Neuronal stem cell (in vitro differentiated cells): ENCODE measurements around the gene TRIM24.

Experiments used
- DNase-seq: peaks from one replicate; pipeline ENCODE4 v3.0.0-alpha.2; 2013; ENCODE audit warnings: low spot score
- H2AFZ ChIP-seq: one replicate; pipeline ENCODE4 v1.6.1; 2013; ENCODE audit warnings: mild to moderate bottlenecking, low read length, inconsistent platforms
- H2AK5ac ChIP-seq: 2 replicates; pipeline ENCODE4 v1.6.1; 2013; ENCODE audit warnings: low read depth, mild to moderate bottlenecking, inconsistent platforms, low read length, moderate library complexity, mixed read lengths
- H2BK120ac ChIP-seq: 2 replicates; pipeline ENCODE4 v1.6.1; 2013; ENCODE audit warnings: low read depth, mild to moderate bottlenecking, inconsistent platforms, low read length, moderate library complexity, mixed read lengths
- H2BK12ac ChIP-seq: one replicate; pipeline ENCODE4 v1.6.1; 2013; ENCODE audit warnings: low read length, inconsistent platforms
- H2BK15ac ChIP-seq: 2 replicates; pipeline ENCODE4 v1.6.1; 2013; ENCODE audit warnings: mild to moderate bottlenecking, low read length, inconsistent platforms, mixed read lengths
- H2BK5ac ChIP-seq: one replicate; pipeline ENCODE4 v1.6.1; 2013; ENCODE audit warnings: inconsistent platforms, mild to moderate bottlenecking, low read length, moderate library complexity
- H3K14ac ChIP-seq: one replicate; pipeline ENCODE4 v1.6.1; 2013; ENCODE audit warnings: low read length, inconsistent platforms
- H3K18ac ChIP-seq: 2 replicates; pipeline ENCODE4 v1.6.1; 2013; ENCODE audit warnings: low read length, inconsistent platforms
- H3K23ac ChIP-seq: 2 replicates; pipeline ENCODE4 v1.6.1; 2013; ENCODE audit warnings: low read depth, mild to moderate bottlenecking, mixed read lengths, low read length, inconsistent platforms; ENCODE audit not compliant: poor library complexity
- H3K27ac ChIP-seq: replicated peaks from 3 replicates; pipeline ENCODE4 v1.5.1; 2013; ENCODE audit warnings: low read length, inconsistent platforms
- H3K27me3 ChIP-seq, 3 experiments: 2 replicates each; pipeline ENCODE4 v1.6.1; 2013; ENCODE audit warnings: low read length in 3 of 3, mild to moderate bottlenecking in 2 of 3, inconsistent platforms in 1 of 3, low read depth in 1 of 3, mixed read lengths in 1 of 3, moderate library complexity in 1 of 3; ENCODE audit not compliant: control insufficient read depth in 3 of 3, insufficient read depth in 3 of 3
- H3K36me3 ChIP-seq, 2 donors: replicated peaks in 1 of 2; 2 replicates each; pipeline ENCODE4 v1.6.1; 2013; ENCODE audit warnings: low read length in 2 of 2; ENCODE audit not compliant: control insufficient read depth in 2 of 2, insufficient read depth in 2 of 2
- H3K4ac ChIP-seq: 2 replicates; pipeline ENCODE4 v1.6.1; 2013; ENCODE audit warnings: inconsistent platforms, mild to moderate bottlenecking, low read length, moderate library complexity
- H3K4me1 ChIP-seq, 2 donors: 1 replicate in 1 of 2; 2 replicates in 1 of 2; pipeline ENCODE4 v1.6.1; 2013; ENCODE audit warnings: low read length in 2 of 2, low read depth in 1 of 2; ENCODE audit not compliant: control insufficient read depth in 2 of 2, insufficient read depth in 1 of 2
- H3K4me2 ChIP-seq: one replicate; pipeline ENCODE4 v1.6.1; 2013; ENCODE audit warnings: mild to moderate bottlenecking, low read length, inconsistent platforms; ENCODE audit not compliant: insufficient read depth, poor library complexity, severe bottlenecking
- H3K4me3 ChIP-seq, 2 donors: 2 replicates each; pipeline ENCODE4 v1.5.1; 2013; ENCODE audit warnings: low read length in 2 of 2, mild to moderate bottlenecking in 2 of 2, inconsistent platforms in 1 of 2, moderate library complexity in 1 of 2
- H3K79me1 ChIP-seq: one replicate; pipeline ENCODE4 v1.6.1; 2013; ENCODE audit warnings: low read depth, mild to moderate bottlenecking, inconsistent platforms, low read length, moderate library complexity
- H3K9ac ChIP-seq: one replicate; pipeline ENCODE4 v1.6.1; 2013; ENCODE audit warnings: mild to moderate bottlenecking, low read depth, low read length, inconsistent platforms; ENCODE audit not compliant: poor library complexity
- H3K9me3 ChIP-seq, 2 donors: replicated peaks in 1 of 2; 2 replicates each; pipeline versions ENCODE3 to v1.6.1; 2013; ENCODE audit warnings: low read length in 2 of 2, mild to moderate bottlenecking in 2 of 2, inconsistent platforms in 1 of 2, low read depth in 1 of 2, mixed read lengths in 1 of 2, moderate library complexity in 1 of 2; ENCODE audit not compliant: control insufficient read depth in 2 of 2, insufficient read depth in 1 of 2
- H4K8ac ChIP-seq: one replicate; pipeline ENCODE4 v1.6.1; 2013; ENCODE audit warnings: low read depth, mild to moderate bottlenecking, inconsistent platforms, low read length, moderate library complexity
- H4K91ac ChIP-seq: one replicate; pipeline ENCODE4 v1.6.1; 2013; ENCODE audit warnings: low read length, low read depth, mild to moderate bottlenecking, inconsistent platforms; ENCODE audit not compliant: poor library complexity
- WGBS, 2 donors: extraction: QIAGEN DNeasy Blood & Tissue Kit; methylation state at CpG; one replicate each; pipeline ENCODE4 v1.1.7; 2013; ENCODE audit warnings: missing lambda C conversion rate in 2 of 2, mixed read lengths in 1 of 2; ENCODE audit not compliant: insufficient read length in 2 of 2, insufficient replicate concordance in 1 of 2; ENCODE audit errors: extremely low coverage in 2 of 2; 5-methylcytosine and 5-hydroxymethylcytosine counted together

The TRIM24 gene

GRCh38 chr7:138622841-138623240 lies 162.8 kb downstream of the TRIM24 start:
- H3K4me2 ChIP-seq, result no peak overlapping the region
- H3K79me1 ChIP-seq, result no peaks in the 10 kb centered on the region
- no peak overlapping the region for H4K91ac ChIP-seq
- H3K36me3 ChIP-seq, result no peaks in the 10 kb centered on the region
- H3K4me1 ChIP-seq, result no peaks in the 10 kb centered on the region
- no peak overlapping the region for H3K4ac ChIP-seq
- H3K4me3 ChIP-seq, result no peak overlapping the region
- H2BK15ac ChIP-seq, result no peak overlapping the region
- H3K9ac ChIP-seq, result no peak overlapping the region
- no peak overlapping the region for H3K14ac ChIP-seq
- no peak overlapping the region for H2BK5ac ChIP-seq
- H3K27me3 ChIP-seq, result no peaks in the 10 kb centered on the region
- no peak overlapping the region for H3K23ac ChIP-seq
- no peaks in the 10 kb centered on the region for H3K9me3 ChIP-seq
- no peak overlapping the region for H2AFZ ChIP-seq
- H2BK12ac ChIP-seq, result no peak overlapping the region
- WGBS, 2 donors, result no CpG with 5 or more reads among the region's 1 CpG
- H3K27ac ChIP-seq, result no peak overlapping the region
- H4K8ac ChIP-seq, result no peak overlapping the region
- H2AK5ac ChIP-seq, result no peak overlapping the region
- no peak for DNase-seq
- no peak overlapping the region for H3K18ac ChIP-seq
- no peak overlapping the region for H2BK120ac ChIP-seq

GRCh38 chr7:138625084-138625848 lies 165.2 kb downstream of the TRIM24 start:
- H3K9ac ChIP-seq, result no peak overlapping the region

GRCh38 chr7:138625849-138626230 lies 165.8 kb downstream of the TRIM24 start:
- no peaks in the 10 kb centered on the region for H3K27me3 ChIP-seq
- H3K4me2 ChIP-seq, result no peak overlapping the region
- no peaks in the 10 kb centered on the region for H3K9me3 ChIP-seq
- no peak overlapping the region for H3K4me3 ChIP-seq
- H2BK5ac ChIP-seq, result no peak overlapping the region
- no peaks in the 10 kb centered on the region for H3K36me3 ChIP-seq
- H3K14ac ChIP-seq, result no peak overlapping the region
- WGBS, 2 donors, result no CpG with 5 or more reads among the region's 5 CpGs
- H4K91ac ChIP-seq, result no peak overlapping the region
- no peak overlapping the region for H3K23ac ChIP-seq
- H3K79me1 ChIP-seq, result no peaks in the 10 kb centered on the region
- no peak for DNase-seq
- H4K8ac ChIP-seq, result no peak overlapping the region
- H3K27ac ChIP-seq, result no peak overlapping the region
- H2BK15ac ChIP-seq, result no peak overlapping the region
- H3K4ac ChIP-seq, result no peak overlapping the region
- no peak overlapping the region for H2BK120ac ChIP-seq
- H2AK5ac ChIP-seq, result no peak overlapping the region
- H3K9ac ChIP-seq, result no peak overlapping the region
- H2BK12ac ChIP-seq, result no peak overlapping the region
- H2AFZ ChIP-seq, result peak overlapping the region; percentile 53
- no peak overlapping the region for H3K18ac ChIP-seq
- no peaks in the 10 kb centered on the region for H3K4me1 ChIP-seq

More at GRCh38 chr7:138625084-138625848, 165.2 kb downstream of the TRIM24 start:
- Histone ChIP-seq H4K91ac (no peak overlapping the region), H4K8ac (no peak overlapping the region), H2BK5ac (no peak overlapping the region), H3K79me1 (no peaks in the 10 kb centered on the region), H3K4me2 (no peak overlapping the region), H2BK120ac (no peak overlapping the region), H3K4ac (no peak overlapping the region), H3K27ac (no peak overlapping the region), H2AFZ (no peak overlapping the region), H3K18ac (no peak overlapping the region), H2AK5ac (no peak overlapping the region), H3K23ac (no peak overlapping the region), H3K4me3 (no peak overlapping the region), H3K4me1 (no peaks in the 10 kb centered on the region), H3K14ac (no peak overlapping the region), H2BK12ac (no peak overlapping the region), H3K9me3 (no peaks in the 10 kb centered on the region), H3K27me3 (no peaks in the 10 kb centered on the region), H2BK15ac (no peak overlapping the region), H3K36me3 (no peaks in the 10 kb centered on the region)
- no peak for DNase-seq
- WGBS, 2 donors, result no CpG with 5 or more reads among the region's 3 CpGs

- no peaks in the 10 kb centered on the region for H3K79me1 ChIP-seq
- H3K18ac ChIP-seq, result no peak overlapping the region
- no peak overlapping the region for H2BK12ac ChIP-seq
- no peak overlapping the region for H2BK120ac ChIP-seq
- H3K23ac ChIP-seq, result no peak overlapping the region
- no peak overlapping the region for H3K9ac ChIP-seq
- no peak overlapping the region for H2AFZ ChIP-seq
- no peaks in the 10 kb centered on the region for H3K9me3 ChIP-seq
- H3K27me3 ChIP-seq, result no peaks in the 10 kb centered on the region
- H4K91ac ChIP-seq, result no peak overlapping the region
- H2BK5ac ChIP-seq, result no peak overlapping the region
- no peak overlapping the region for H4K8ac ChIP-seq
- no peaks in the 10 kb centered on the region for H3K4me1 ChIP-seq
- DNase-seq, result no peak
- H2BK15ac ChIP-seq, result no peak overlapping the region
- no peak overlapping the region for H2AK5ac ChIP-seq
- no peak overlapping the region for H3K27ac ChIP-seq
- H3K4me2 ChIP-seq, result no peak overlapping the region
- H3K14ac ChIP-seq, result no peak overlapping the region
- no peaks in the 10 kb centered on the region for H3K36me3 ChIP-seq
- WGBS, 2 donors, result no CpG with 5 or more reads among the region's 2 CpGs
- no peak overlapping the region for H3K4ac ChIP-seq
- H3K4me3 ChIP-seq, result no peak overlapping the region
Measured at GRCh38 chr7:138626846-138627245, 166.8 kb downstream of the TRIM24 start.
